ENCODE measurements around the gene ITGA1. TPM values are rescaled to one million over a fixed set of nuclear protein-coding genes. Genes with fewer than 3 reads are reported as not detected.

The ITGA1 gene
- total RNA-seq, 1 experiment from 2014 or later, result 42.3 TPM

- in situ Hi-C loops (cut with HindIII; ENCODE audit: low pct_unique_long_range_greater_than_20kb, low sequenced_read_pairs), result no loop called here
- DNase-seq (ENCODE audit: low read depth), result no peak
Observed at GRCh38 chr5:52876456-52876855, 88.7 kb downstream of the ITGA1 start.

GRCh38 chr5:52878656-52879055 lies 90.9 kb downstream of the ITGA1 start:
- in situ Hi-C loops (cut with HindIII; ENCODE audit: low pct_unique_long_range_greater_than_20kb, low sequenced_read_pairs), result no loop called here

GRCh38 chr5:52880541-52880940 lies 92.8 kb downstream of the ITGA1 start:
- in situ Hi-C loops (cut with HindIII; ENCODE audit: low pct_unique_long_range_greater_than_20kb, low sequenced_read_pairs), result no loop called here
- no peak for DNase-seq (ENCODE audit: low read depth)

More at GRCh38 chr5:52878656-52879055, 90.9 kb downstream of the ITGA1 start:
- DNase-seq (ENCODE audit: low read depth), result peak; percentile 38

DNA sequence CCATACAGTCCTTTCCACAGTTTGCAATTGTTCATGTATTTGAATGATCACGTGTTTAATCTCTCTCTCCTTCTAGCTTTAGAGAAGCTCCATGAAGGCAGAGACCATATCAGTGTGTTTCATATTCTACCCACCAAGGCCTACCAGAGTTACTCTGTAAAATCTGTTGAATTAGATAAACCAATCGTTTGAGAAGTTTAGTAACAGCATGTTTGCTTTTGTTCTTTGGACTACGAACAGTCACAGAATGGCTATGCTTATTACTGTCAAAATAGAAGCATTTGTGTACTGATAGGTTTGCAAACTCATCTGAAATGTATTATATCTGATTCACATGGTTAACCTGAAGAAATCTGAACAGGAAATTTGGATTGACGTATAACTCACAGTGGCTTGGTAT lies 93.8 kb downstream of the ITGA1 start:
- DNase-seq (ENCODE audit: low read depth), result no peak

DNA sequence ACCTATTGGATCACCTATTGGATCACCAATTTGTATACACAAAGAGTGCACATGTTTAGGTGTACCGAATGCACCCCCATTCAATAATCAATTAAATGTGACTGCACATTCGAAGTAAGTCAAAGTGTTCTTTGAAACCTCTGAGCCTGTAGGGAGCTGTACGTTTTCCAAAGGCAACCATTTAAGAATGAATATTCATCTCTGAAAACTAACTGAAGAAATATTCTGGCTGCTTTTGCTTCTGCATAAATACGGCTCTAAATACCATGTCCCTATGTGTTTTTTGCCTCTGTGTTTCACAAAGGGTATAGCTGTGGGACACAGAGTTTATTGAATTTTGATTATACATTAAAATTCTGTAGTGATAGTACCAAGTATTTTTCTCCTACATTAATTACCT lies 95.4 kb downstream of the ITGA1 start:
- no peak for DNase-seq (ENCODE audit: low read depth)
- in situ Hi-C loops (cut with HindIII; ENCODE audit: low pct_unique_long_range_greater_than_20kb, low sequenced_read_pairs), result no loop called here

More for the DNA sequence above, 93.8 kb downstream of the ITGA1 start:
- in situ Hi-C loops (cut with HindIII; ENCODE audit: low pct_unique_long_range_greater_than_20kb, low sequenced_read_pairs), result no loop called here

DNA sequence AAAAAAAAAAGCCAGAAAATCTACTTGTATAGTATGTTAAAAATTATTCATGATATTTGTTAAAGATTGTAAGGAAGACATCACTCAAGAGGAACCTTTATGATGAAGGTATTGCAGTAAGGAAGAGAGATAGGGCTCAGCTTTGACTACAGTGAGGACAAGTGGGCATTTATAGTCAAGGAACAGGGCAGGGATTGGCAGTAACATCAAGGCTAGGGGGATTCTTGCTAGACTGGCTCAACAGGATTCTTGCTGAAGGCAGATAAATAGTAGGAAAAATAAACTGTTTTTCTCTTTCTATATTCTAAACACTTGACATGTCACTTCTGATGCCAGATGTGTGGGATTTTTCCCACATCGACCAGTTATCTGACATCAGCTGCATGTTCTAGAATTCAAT lies 96.7 kb downstream of the ITGA1 start:
- DNase-seq (ENCODE audit: low read depth), result no peak
- in situ Hi-C loops (cut with HindIII; ENCODE audit: low pct_unique_long_range_greater_than_20kb, low sequenced_read_pairs), result no loop called here

- in situ Hi-C loops (cut with HindIII; ENCODE audit: low pct_unique_long_range_greater_than_20kb, low sequenced_read_pairs), result no loop called here
- DNase-seq (ENCODE audit: low read depth), result no peak
Observed at GRCh38 chr5:52885614-52886013, 97.9 kb downstream of the ITGA1 start.

GRCh38 chr5:52886206-52886605 lies 98.5 kb downstream of the ITGA1 start:
- in situ Hi-C loops (cut with HindIII; ENCODE audit: low pct_unique_long_range_greater_than_20kb, low sequenced_read_pairs), result no loop called here
- DNase-seq (ENCODE audit: low read depth), result no peak

- DNase-seq (ENCODE audit: low read depth), result no peak
- in situ Hi-C loops (cut with HindIII; ENCODE audit: low pct_unique_long_range_greater_than_20kb, low sequenced_read_pairs), result no loop called here
Observed at GRCh38 chr5:52887066-52887465, 99.3 kb downstream of the ITGA1 start.

- in situ Hi-C loops (cut with HindIII; ENCODE audit: low pct_unique_long_range_greater_than_20kb, low sequenced_read_pairs), result no loop called here
- DNase-seq (ENCODE audit: low read depth), result no peak
Observed at GRCh38 chr5:52888363-52888762, 100.6 kb downstream of the ITGA1 start.

- DNase-seq (ENCODE audit: low read depth), result peak; percentile 36
- in situ Hi-C loops (cut with HindIII; ENCODE audit: low pct_unique_long_range_greater_than_20kb, low sequenced_read_pairs), result no loop called here
Observed at GRCh38 chr5:52892242-52892878, 104.6 kb downstream of the ITGA1 start.

DNA sequence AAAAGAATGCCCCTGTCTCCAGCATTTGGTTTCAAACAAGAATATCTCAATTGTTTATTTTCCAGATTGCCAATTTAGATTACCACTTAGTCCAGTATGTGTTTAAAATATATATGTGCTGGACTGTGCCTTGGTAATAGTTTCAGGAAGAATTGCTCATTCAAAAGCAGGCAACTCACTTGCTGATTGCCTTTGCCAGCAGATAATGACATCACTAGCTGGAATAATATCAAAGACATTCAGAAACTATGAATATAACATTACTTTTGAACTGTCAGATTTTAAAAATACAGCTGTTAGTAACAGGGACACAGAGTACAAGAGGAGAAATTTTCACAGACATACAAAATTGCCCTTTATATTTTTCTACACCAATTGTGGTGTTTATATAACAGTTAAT lies 105.4 kb downstream of the ITGA1 start:
- no peak for DNase-seq (ENCODE audit: low read depth)
- in situ Hi-C loops (cut with HindIII; ENCODE audit: low pct_unique_long_range_greater_than_20kb, low sequenced_read_pairs), result no loop called here

DNA sequence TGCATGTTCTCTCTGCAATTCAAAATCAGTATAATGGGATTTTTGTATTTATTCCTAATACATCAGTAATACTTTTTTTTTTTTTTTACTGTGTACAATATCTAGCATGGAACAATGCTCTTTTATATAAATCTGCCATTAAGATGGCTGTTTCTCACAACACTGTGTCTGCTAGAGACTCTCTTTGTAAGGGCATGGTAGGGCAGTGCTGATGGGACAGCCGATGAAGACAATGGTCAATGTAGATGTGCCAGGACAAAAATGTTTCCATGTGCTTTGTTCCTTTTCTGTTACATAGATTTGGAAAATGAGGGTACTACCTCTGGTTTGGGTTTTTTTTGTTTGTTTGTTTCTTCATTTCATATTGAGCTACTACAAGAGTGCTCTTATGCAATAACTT lies 106.1 kb downstream of the ITGA1 start:
- DNase-seq (ENCODE audit: low read depth), result no peak
- in situ Hi-C loops (cut with HindIII; ENCODE audit: low pct_unique_long_range_greater_than_20kb, low sequenced_read_pairs), result no loop called here

GRCh38 chr5:52894451-52894850 lies 106.7 kb downstream of the ITGA1 start:
- no peak for DNase-seq (ENCODE audit: low read depth)
- in situ Hi-C loops (cut with HindIII; ENCODE audit: low pct_unique_long_range_greater_than_20kb, low sequenced_read_pairs), result no loop called here

GRCh38 chr5:52895075-52895474 lies 107.4 kb downstream of the ITGA1 start:
- no peak for DNase-seq (ENCODE audit: low read depth)
- in situ Hi-C loops (cut with HindIII; ENCODE audit: low pct_unique_long_range_greater_than_20kb, low sequenced_read_pairs), result no loop called here

DNA sequence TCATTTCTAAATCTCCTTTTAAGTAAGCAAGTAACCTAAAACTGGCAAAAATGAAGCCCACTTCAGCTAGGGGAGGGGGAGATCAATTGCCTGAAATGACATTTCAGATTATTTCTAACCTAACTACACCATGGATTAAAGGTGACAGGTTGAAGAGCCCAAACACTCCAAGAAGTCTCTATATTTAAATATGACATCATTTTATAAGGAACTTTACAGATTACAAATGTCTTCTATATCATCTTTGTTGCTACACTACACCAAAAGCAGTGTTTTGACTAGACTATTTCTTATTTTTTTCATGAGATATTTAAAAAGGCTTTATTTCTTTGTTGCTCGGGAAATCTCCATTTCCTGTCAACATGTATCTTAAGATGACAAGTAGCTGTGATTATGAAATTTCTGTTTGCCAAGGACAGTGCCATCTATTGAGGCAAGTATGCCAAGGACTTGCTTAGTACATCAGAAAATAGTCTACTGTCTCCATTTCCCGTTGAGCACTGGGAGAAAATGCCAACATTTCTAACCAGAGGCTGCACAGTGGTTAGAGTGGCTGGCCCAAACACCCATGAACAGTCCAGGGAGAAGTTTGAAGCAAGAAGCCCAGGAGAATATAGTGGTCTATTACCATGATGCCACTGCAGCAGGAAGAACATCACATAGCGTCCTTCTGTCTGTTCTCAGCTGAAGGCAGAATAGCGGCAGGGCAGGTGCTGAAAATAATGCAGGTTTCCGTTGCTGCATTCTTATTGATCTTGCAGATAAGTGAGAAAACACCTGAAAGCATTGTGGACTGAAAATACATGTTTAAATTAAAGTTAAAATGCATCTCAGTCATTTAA lies 108.1 kb downstream of the ITGA1 start:
- DNase-seq (ENCODE audit: low read depth), result no peak
- in situ Hi-C loops (cut with HindIII; ENCODE audit: low pct_unique_long_range_greater_than_20kb, low sequenced_read_pairs), result no loop called here

GRCh38 chr5:52896534-52897237 lies 109.0 kb downstream of the ITGA1 start:
- in situ Hi-C loops (cut with HindIII; ENCODE audit: low pct_unique_long_range_greater_than_20kb, low sequenced_read_pairs), result no loop called here

DNA sequence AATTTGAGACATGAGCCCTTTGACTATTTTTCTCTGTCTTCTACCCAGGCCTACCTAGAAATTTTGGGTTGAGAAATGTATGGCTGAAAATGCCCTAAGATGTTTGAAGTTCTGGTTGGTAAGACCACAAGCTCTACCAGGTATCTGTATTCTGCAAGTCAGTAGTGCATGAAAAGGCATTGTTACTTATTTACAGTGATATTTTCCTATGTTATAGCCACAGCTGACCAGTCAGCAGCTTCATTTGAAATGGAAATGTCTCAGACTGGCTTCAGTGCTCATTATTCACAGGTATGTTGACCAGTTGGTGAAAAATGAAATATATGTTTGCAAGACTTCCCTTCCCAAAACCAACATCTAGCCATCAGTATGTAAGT lies 109.5 kb downstream of the ITGA1 start:
- in situ Hi-C loops (cut with HindIII; ENCODE audit: low pct_unique_long_range_greater_than_20kb, low sequenced_read_pairs), result no loop called here
- no peak for DNase-seq (ENCODE audit: low read depth)

More at GRCh38 chr5:52896534-52897237, 109.0 kb downstream of the ITGA1 start:
- DNase-seq (ENCODE audit: low read depth), result no peak

GRCh38 chr5:52898961-52899680 lies 111.4 kb downstream of the ITGA1 start:
- no peak for DNase-seq (ENCODE audit: low read depth)
- in situ Hi-C loops (cut with HindIII; ENCODE audit: low pct_unique_long_range_greater_than_20kb, low sequenced_read_pairs), result no loop called here

Measured in Caki2 (cell line).